Skin of body (tissue), 3 donors: Measurements from ENCODE around the gene UGT3A2. TPM values are rescaled to one million over a fixed set of nuclear protein-coding genes. Genes with fewer than 3 reads are reported as not detected.

ENCODE experiments used
- DNase-seq: peaks from one replicate; lab custom pipeline; 2025; lab: John Stamatoyannopoulos, UW
- small RNA-seq: library from RNA; depleted of rRNA; stranded (forward); fragments of <200 nt; gene quantifications from one replicate; pipeline ENCODE3, GENCODE V24; 2014; ENCODE audit warnings: low replicate concordance
- total RNA-seq: library from RNA; depleted of rRNA; stranded (reverse); fragments of >200 nt; gene quantifications from one replicate; pipeline ENCODE4 v1.2.3, GENCODE V29; 2014

Gene UGT3A2
- total RNA-seq, 1 donor from 2014 or later = 21.4 TPM

- DNase-seq = no peak
Measured at GRCh38 chr5:36009698-36010097, 57.0 kb downstream of the UGT3A2 start.

- no peak for DNase-seq
Measured at GRCh38 chr5:36007366-36007765, 59.3 kb downstream of the UGT3A2 start.

DNA sequence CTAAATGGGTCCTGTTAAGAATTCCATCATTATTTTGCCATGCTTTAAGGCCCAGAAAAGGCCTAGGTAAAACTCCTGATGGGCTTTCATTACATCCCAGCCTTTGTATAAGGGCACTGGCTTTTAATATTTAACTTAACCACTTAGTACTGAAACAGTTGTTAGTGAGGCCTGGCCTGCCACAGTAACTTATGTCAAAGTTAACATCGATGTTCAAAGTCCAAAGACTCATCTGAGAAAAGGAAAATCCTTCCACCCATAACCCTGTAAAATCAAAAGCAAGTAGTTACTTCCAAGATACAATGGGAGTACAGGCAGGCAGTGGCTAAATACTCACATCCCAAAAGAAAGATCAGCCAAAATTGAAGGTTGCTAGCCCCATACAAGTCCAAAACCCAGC, 60.5 kb downstream of the UGT3A2 start:
- DNase-seq = no peak

DNA sequence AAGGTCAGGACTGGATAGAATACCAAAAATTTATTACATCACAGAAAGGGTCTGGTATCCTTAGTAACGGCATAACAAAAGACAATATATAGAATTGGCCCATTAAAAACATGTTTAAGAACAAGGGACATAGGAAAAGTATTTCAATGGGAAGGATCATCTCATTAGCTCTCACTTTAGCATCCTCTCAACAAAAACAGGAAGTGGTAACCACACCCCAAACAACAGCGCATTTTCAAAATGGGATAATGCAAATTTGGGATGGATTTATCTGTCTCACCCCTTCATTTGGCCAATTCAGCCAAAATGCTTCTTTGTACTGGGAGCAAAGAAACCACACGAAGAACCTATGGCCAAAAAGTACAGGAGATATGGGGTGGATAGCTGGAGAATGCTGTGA, 65.7 kb downstream of the UGT3A2 start:
- DNase-seq = no peak

GRCh38 chr5:35999547-35999946, 67.1 kb downstream of the UGT3A2 start:
- DNase-seq = no peak

DNA sequence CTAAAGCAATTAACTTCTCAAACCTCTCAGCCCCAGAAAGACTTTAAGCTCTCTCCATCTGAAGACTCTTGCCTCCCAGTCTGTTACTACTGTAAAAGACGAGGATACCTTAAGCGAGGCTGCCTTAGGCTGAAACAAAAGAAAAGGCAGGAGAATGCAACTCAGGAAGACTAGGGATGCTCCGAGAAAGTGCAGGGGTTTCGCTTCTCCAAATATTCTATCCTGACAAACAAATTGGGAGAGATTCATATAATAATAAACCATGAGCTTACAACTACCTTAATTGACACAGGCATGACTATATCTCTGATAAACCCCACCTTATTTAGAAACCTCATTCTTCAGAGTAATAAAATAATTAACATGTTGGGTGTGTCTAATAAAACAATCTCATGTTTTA, 70.6 kb downstream of the UGT3A2 start:
- no peak for DNase-seq

DNA sequence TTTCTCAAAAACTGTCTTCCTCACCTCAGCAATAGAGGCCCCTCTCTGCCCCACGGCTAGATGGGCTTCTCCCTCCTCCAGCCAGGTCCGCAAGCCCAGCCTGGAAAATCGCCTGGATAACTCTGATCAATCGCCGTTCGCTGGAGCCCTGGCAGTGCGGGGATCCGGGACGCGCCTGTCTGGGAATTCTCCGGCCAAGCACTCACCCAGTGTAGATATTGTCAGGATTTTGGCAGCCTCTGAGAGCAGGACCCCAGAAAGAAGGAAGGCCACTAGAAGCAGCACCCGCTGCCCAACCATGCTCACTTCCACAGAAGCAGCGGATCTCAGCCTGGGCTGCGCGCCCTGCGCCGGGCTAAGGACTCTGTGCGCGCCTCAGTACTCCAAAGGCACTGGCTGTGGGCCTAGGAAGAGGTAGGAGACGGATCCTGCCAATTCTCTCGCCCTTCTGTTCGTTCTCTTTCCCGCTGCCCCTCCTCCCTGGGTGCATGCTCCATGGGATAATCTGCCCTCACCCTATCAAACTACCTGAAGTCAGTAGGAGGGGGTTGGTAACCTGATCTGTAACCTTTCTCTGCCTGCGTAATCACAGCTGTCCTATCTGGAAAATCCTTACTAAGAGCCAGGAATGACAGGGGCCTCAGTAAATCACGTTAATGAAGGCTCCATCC, 75.6 kb downstream of the UGT3A2 start, which contains the start of gene UGT3A1:
TSS of gene UGT3A1 (minus strand) at position 450 of the 671 bp plus-strand sequence. CDS start at position 300, 150 bp downstream.
- peak; percentile 11 for DNase-seq

- no peak for DNase-seq
Measured at GRCh38 chr5:35990520-35990919, 76.2 kb downstream of the UGT3A2 start.

DNA sequence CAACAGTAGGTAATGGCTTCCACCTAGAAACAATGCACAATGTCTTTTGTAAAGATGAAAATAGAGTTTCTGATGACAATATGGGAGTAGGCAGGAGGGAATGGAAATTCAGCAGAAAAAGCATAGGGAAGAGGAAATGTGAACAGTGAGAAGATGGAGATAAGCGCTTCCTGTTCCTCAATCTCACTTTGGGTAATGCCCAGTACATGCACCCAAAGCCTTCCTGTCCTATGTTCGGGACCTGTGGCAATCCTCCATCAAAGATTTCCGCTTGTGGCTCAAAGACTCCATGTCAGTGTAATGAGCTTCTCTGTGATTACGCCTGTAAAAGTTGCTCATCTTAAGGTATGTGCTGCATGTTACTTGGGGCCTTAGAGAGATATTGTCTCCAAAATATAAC, 78.2 kb downstream of the UGT3A2 start:
- DNase-seq = no peak

DNA sequence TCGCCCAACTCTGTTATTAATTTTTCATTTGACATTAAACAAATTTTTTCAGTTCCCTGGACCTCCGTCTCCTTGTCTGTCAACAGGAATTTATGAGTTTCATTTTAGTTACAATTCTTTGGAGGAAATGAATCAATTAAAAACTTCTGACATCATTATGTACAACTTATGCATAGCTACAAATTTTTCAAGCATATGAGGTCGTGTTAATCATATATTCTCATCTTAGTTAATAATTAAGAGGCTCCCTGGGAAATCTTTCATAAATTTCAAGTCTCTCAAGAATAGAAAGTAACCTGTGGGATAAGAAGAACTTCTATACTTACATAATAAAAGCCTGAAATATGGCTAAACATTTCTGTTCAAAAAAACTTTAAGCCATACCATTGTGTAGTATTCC, 78.9 kb downstream of the UGT3A2 start:
- DNase-seq = no peak

Small RNA genes within 50 kb of the gene (small RNA-seq; reads per million reads assigned to genes)
- not detected for gene AC016612.1

Other genes starting within 250 kb of the UGT3A2 start
- gene IL7R, start 210.0 kb downstream of the UGT3A2 start, total RNA-seq = 2.0 TPM
- 0.20 TPM for gene CAPSL, start 128.3 kb downstream of the UGT3A2 start, total RNA-seq
- 2.5 TPM for gene UGT3A1, start 75.5 kb downstream of the UGT3A2 start, total RNA-seq
- gene LMBRD2, start 85.0 kb upstream of the UGT3A2 start, total RNA-seq = 11.3 TPM
- 23.1 TPM for gene SKP2, start 85.2 kb upstream of the UGT3A2 start, total RNA-seq
- gene NADK2, start 175.0 kb upstream of the UGT3A2 start, total RNA-seq = 35.5 TPM
- 5.1 TPM for gene RANBP3L, start 235.0 kb upstream of the UGT3A2 start, total RNA-seq